ENCODE measurements around the gene SMC1B. TPM values are rescaled to one million over a fixed set of nuclear protein-coding genes. Genes with fewer than 3 reads are reported as not detected.

SMC1B gene
- polyA plus RNA-seq, 1 donor, result 0.27 TPM

GRCh38 chr22:45314786-45315185 is 98.6 kb downstream of the SMC1B start:
- Histone ChIP-seq H3K4me1 (ENCODE audit: control insufficient read depth, insufficient read depth, low read length) (peaks cover 45% of the 10 kb centered on the region), H3K4me3 (ENCODE audit: low read length) (no peak overlapping the region), H3K36me3 (ENCODE audit: control insufficient read depth, insufficient read depth, low read length) (peaks cover 3% of the 10 kb centered on the region), H3K9me3 (ENCODE audit: control insufficient read depth, low read depth, low read length) (no peaks in the 10 kb centered on the region), H3K27me3 (ENCODE audit: control insufficient read depth, insufficient read depth, low read length) (no peaks in the 10 kb centered on the region), H3K27ac (ENCODE audit: low read length) (peak overlapping the region; percentile 40)
- no CpG with 5 or more reads among the region's 6 CpGs for WGBS (ENCODE audit: insufficient coverage, low lambda C conversion rate)
- no peak for DNase-seq

- H3K36me3 ChIP-seq (ENCODE audit: control insufficient read depth, insufficient read depth, low read length), result peaks cover 3% of the 10 kb centered on the region
- 75% methylated on average over 3 of the region's 8 CpGs for WGBS (ENCODE audit: insufficient coverage, low lambda C conversion rate)
- H3K4me3 ChIP-seq (ENCODE audit: low read length), result no peak overlapping the region
- H3K27me3 ChIP-seq (ENCODE audit: control insufficient read depth, insufficient read depth, low read length), result no peaks in the 10 kb centered on the region
- peak overlapping the region; percentile 40 for H3K27ac ChIP-seq (ENCODE audit: low read length)
- H3K9me3 ChIP-seq (ENCODE audit: control insufficient read depth, low read depth, low read length), result no peaks in the 10 kb centered on the region
- peaks cover 45% of the 10 kb centered on the region for H3K4me1 ChIP-seq (ENCODE audit: control insufficient read depth, insufficient read depth, low read length)
- peak in 1 of 2 donors; percentile 63 for DNase-seq
Observed at GRCh38 chr22:45314054-45314721, 99.2 kb downstream of the SMC1B start.

- Histone ChIP-seq H3K27me3 (ENCODE audit: control insufficient read depth, insufficient read depth, low read length) (no peaks in the 10 kb centered on the region), H3K4me1 (ENCODE audit: control insufficient read depth, insufficient read depth, low read length) (peaks cover 45% of the 10 kb centered on the region), H3K4me3 (ENCODE audit: low read length) (no peak overlapping the region), H3K36me3 (ENCODE audit: control insufficient read depth, insufficient read depth, low read length) (peaks cover 3% of the 10 kb centered on the region), H3K9me3 (ENCODE audit: control insufficient read depth, low read depth, low read length) (no peaks in the 10 kb centered on the region), H3K27ac (ENCODE audit: low read length) (no peak overlapping the region)
- WGBS (ENCODE audit: insufficient coverage, low lambda C conversion rate), result 40% methylated on average over 1 of the region's 4 CpGs
- peak in 1 of 2 donors; percentile 23 for DNase-seq
Observed at GRCh38 chr22:45312856-45313255, 100.5 kb downstream of the SMC1B start.

- H3K4me3 ChIP-seq (ENCODE audit: low read length), result no peak overlapping the region
- no peaks in the 10 kb centered on the region for H3K27me3 ChIP-seq (ENCODE audit: control insufficient read depth, insufficient read depth, low read length)
- peaks cover 3% of the 10 kb centered on the region for H3K36me3 ChIP-seq (ENCODE audit: control insufficient read depth, insufficient read depth, low read length)
- DNase-seq, result no peak
- H3K9me3 ChIP-seq (ENCODE audit: control insufficient read depth, low read depth, low read length), result no peaks in the 10 kb centered on the region
- peaks cover 40% of the 10 kb centered on the region for H3K4me1 ChIP-seq (ENCODE audit: control insufficient read depth, insufficient read depth, low read length)
- no CpG with 5 or more reads among the region's 8 CpGs for WGBS (ENCODE audit: insufficient coverage, low lambda C conversion rate)
- H3K27ac ChIP-seq (ENCODE audit: low read length), result no peak overlapping the region
Observed at GRCh38 chr22:45312415-45312814, 101.0 kb downstream of the SMC1B start.

GRCh38 chr22:45310977-45311531 is 102.3 kb downstream of the SMC1B start:
- Histone ChIP-seq H3K9me3 (ENCODE audit: control insufficient read depth, low read depth, low read length) (no peaks in the 10 kb centered on the region), H3K27me3 (ENCODE audit: control insufficient read depth, insufficient read depth, low read length) (no peaks in the 10 kb centered on the region), H3K36me3 (ENCODE audit: control insufficient read depth, insufficient read depth, low read length) (peaks cover 3% of the 10 kb centered on the region), H3K4me3 (ENCODE audit: low read length) (peak overlapping the region; percentile 90), H3K27ac (ENCODE audit: low read length) (peak overlapping the region; percentile 65), H3K4me1 (ENCODE audit: control insufficient read depth, insufficient read depth, low read length) (peaks cover 50% of the 10 kb centered on the region)
- 0% methylated on average over 1 of the region's 14 CpGs for WGBS (ENCODE audit: insufficient coverage, low lambda C conversion rate)
- no peak for DNase-seq

GRCh38 chr22:45310331-45310976 is 102.9 kb downstream of the SMC1B start:
- Histone ChIP-seq H3K36me3 (ENCODE audit: control insufficient read depth, insufficient read depth, low read length) (peaks cover 3% of the 10 kb centered on the region), H3K4me3 (ENCODE audit: low read length) (peak overlapping the region; percentile 90), H3K9me3 (ENCODE audit: control insufficient read depth, low read depth, low read length) (no peaks in the 10 kb centered on the region), H3K27ac (ENCODE audit: low read length) (peak overlapping the region; percentile 65), H3K27me3 (ENCODE audit: control insufficient read depth, insufficient read depth, low read length) (no peaks in the 10 kb centered on the region), H3K4me1 (ENCODE audit: control insufficient read depth, insufficient read depth, low read length) (peaks cover 54% of the 10 kb centered on the region)
- WGBS (ENCODE audit: insufficient coverage, low lambda C conversion rate), result no CpG with 5 or more reads among the region's 33 CpGs
- DNase-seq, result peak in 1 of 2 donors; percentile 53

GRCh38 chr22:45309422-45310227 is 103.8 kb downstream of the SMC1B start, which contains the start of gene FAM118A:
Gene FAM118A (plus strand): TSS chr22:45309934. CDS start chr22:45322380, 12,446 bp downstream.
- peaks cover 3% of the 10 kb centered on the region for H3K36me3 ChIP-seq (ENCODE audit: control insufficient read depth, insufficient read depth, low read length)
- no CpG with 5 or more reads among the region's 95 CpGs for WGBS (ENCODE audit: insufficient coverage, low lambda C conversion rate)
- no peaks in the 10 kb centered on the region for H3K27me3 ChIP-seq (ENCODE audit: control insufficient read depth, insufficient read depth, low read length)
- H3K27ac ChIP-seq (ENCODE audit: low read length), result peak within 1 kb of the TSS; percentile 83
- peaks cover 55% of the 10 kb centered on the region for H3K4me1 ChIP-seq (ENCODE audit: control insufficient read depth, insufficient read depth, low read length)
- DNase-seq, result peak; percentile 93 to 96
- peak within 1 kb of the TSS; percentile 90 for H3K4me3 ChIP-seq (ENCODE audit: low read length)
- no peaks in the 10 kb centered on the region for H3K9me3 ChIP-seq (ENCODE audit: control insufficient read depth, low read depth, low read length)

GRCh38 chr22:45308957-45309421 is 104.4 kb downstream of the SMC1B start:
- Histone ChIP-seq H3K27me3 (ENCODE audit: control insufficient read depth, insufficient read depth, low read length) (no peaks in the 10 kb centered on the region), H3K36me3 (ENCODE audit: control insufficient read depth, insufficient read depth, low read length) (peaks cover 3% of the 10 kb centered on the region), H3K9me3 (ENCODE audit: control insufficient read depth, low read depth, low read length) (no peaks in the 10 kb centered on the region), H3K4me1 (ENCODE audit: control insufficient read depth, insufficient read depth, low read length) (peaks cover 48% of the 10 kb centered on the region), H3K27ac (ENCODE audit: low read length) (peak overlapping the region; percentile 83), H3K4me3 (ENCODE audit: low read length) (peak overlapping the region; percentile 46)
- no CpG with 5 or more reads among the region's 25 CpGs for WGBS (ENCODE audit: insufficient coverage, low lambda C conversion rate)
- no peak for DNase-seq

- Histone ChIP-seq H3K9me3 (ENCODE audit: control insufficient read depth, low read depth, low read length) (no peaks in the 10 kb centered on the region), H3K36me3 (ENCODE audit: control insufficient read depth, insufficient read depth, low read length) (peaks cover 3% of the 10 kb centered on the region), H3K27me3 (ENCODE audit: control insufficient read depth, insufficient read depth, low read length) (no peaks in the 10 kb centered on the region), H3K27ac (ENCODE audit: low read length) (peak overlapping the region; percentile 83), H3K4me3 (ENCODE audit: low read length) (peak overlapping the region; percentile 46), H3K4me1 (ENCODE audit: control insufficient read depth, insufficient read depth, low read length) (peaks cover 43% of the 10 kb centered on the region)
- peak in 1 of 2 donors; percentile 58 for DNase-seq
- no CpG with 5 or more reads among the region's 6 CpGs for WGBS (ENCODE audit: insufficient coverage, low lambda C conversion rate)
Observed at GRCh38 chr22:45308391-45308956, 104.9 kb downstream of the SMC1B start.
